H9 (cell line): ENCODE results near the gene ATP6V0A1. TPM values are rescaled to one million over a fixed set of nuclear protein-coding genes. Genes with fewer than 3 reads are reported as not detected.

Experiments
- DNase-seq: peaks from one replicate; pipeline ENCODE4 v3.0.0-alpha.2; 2017
- H2AFZ ChIP-seq: one replicate; pipeline ENCODE4 v1.6.1; 2013; ENCODE audit warnings: mild to moderate bottlenecking, low read length, control low read depth, moderate library complexity
- H2AK5ac ChIP-seq: 2 replicates; pipeline ENCODE4 v1.6.1; 2013; ENCODE audit warnings: low read length, control low read depth, mixed read lengths; ENCODE audit not compliant: insufficient read length
- H2BK120ac ChIP-seq: one replicate; pipeline ENCODE4 v1.6.1; 2013; ENCODE audit warnings: low read depth, mild to moderate bottlenecking, low read length, control low read depth, inconsistent platforms; ENCODE audit not compliant: poor library complexity, severe bottlenecking
- H2BK12ac ChIP-seq: 2 replicates; pipeline ENCODE4 v1.6.1; 2013; ENCODE audit warnings: low read length, control low read depth, mixed read lengths, low read depth; ENCODE audit not compliant: insufficient read length
- H2BK15ac ChIP-seq: 2 replicates; pipeline ENCODE4 v1.6.1; 2013; ENCODE audit warnings: low read depth, low read length, control low read depth
- H2BK20ac ChIP-seq: one replicate; pipeline ENCODE4 v1.6.1; 2013; ENCODE audit warnings: low read depth, mild to moderate bottlenecking, low read length, control low read depth, inconsistent platforms; ENCODE audit not compliant: poor library complexity, severe bottlenecking
- H2BK5ac ChIP-seq: 2 replicates; pipeline ENCODE4 v1.6.1; 2013; ENCODE audit warnings: low read length, control low read depth, mixed read lengths; ENCODE audit not compliant: insufficient read length
- H3K14ac ChIP-seq: 2 replicates; pipeline ENCODE4 v1.6.1; 2013; ENCODE audit warnings: low read length, control low read depth; ENCODE audit not compliant: insufficient read depth
- H3K18ac ChIP-seq: 2 replicates; pipeline ENCODE4 v1.6.1; 2013; ENCODE audit warnings: low read depth, mild to moderate bottlenecking, mixed read lengths, low read length, control low read depth; ENCODE audit not compliant: insufficient read length
- H3K23ac ChIP-seq: 2 replicates; pipeline ENCODE4 v1.6.1; 2013; ENCODE audit warnings: low read length, control low read depth, mixed read lengths, low read depth; ENCODE audit not compliant: insufficient read length
- H3K23me2 ChIP-seq: 2 replicates; pipeline ENCODE4 v1.6.1; 2013; ENCODE audit warnings: low read depth, mild to moderate bottlenecking, mixed read lengths, low read length, control low read depth; ENCODE audit not compliant: insufficient read length, poor library complexity, severe bottlenecking
- H3K27ac ChIP-seq: 2 replicates; pipeline ENCODE4 v1.5.1; 2013; ENCODE audit warnings: low read length, control low read depth, mixed read lengths, low read depth; ENCODE audit not compliant: insufficient read length
- H3K27me3 ChIP-seq: 2 replicates; pipeline ENCODE4 v1.6.1; 2013; ENCODE audit warnings: low read length, control low read depth, inconsistent platforms; ENCODE audit not compliant: insufficient read depth
- H3K4ac ChIP-seq: 2 replicates; pipeline ENCODE4 v1.6.1; 2013; ENCODE audit warnings: low read depth, mild to moderate bottlenecking, control low read depth, inconsistent platforms, low read length, moderate library complexity
- H3K4me1 ChIP-seq: 2 replicates; pipeline ENCODE4 v1.6.1; 2013; ENCODE audit warnings: low read length, control low read depth, inconsistent platforms; ENCODE audit not compliant: insufficient read depth
- H3K4me2 ChIP-seq: 2 replicates; pipeline ENCODE4 v1.6.1; 2013; ENCODE audit warnings: low read length, control low read depth, mixed read lengths; ENCODE audit not compliant: insufficient read length, insufficient read depth
- H3K56ac ChIP-seq: 2 replicates; pipeline ENCODE4 v1.6.1; 2013; ENCODE audit warnings: low read depth, mild to moderate bottlenecking, mixed read lengths, low read length, control low read depth; ENCODE audit not compliant: insufficient read length
- H3K79me1 ChIP-seq: 2 replicates; pipeline ENCODE4 v1.6.1; 2013; ENCODE audit warnings: low read depth, mild to moderate bottlenecking, moderate library complexity, low read length, control low read depth, inconsistent platforms; ENCODE audit not compliant: insufficient read depth, poor library complexity, severe bottlenecking
- H3K79me2 ChIP-seq: 2 replicates; pipeline ENCODE4 v1.6.1; 2013; ENCODE audit warnings: low read length, control low read depth, inconsistent platforms; ENCODE audit not compliant: insufficient read depth
- H3K9ac ChIP-seq: 2 replicates; pipeline ENCODE4 v1.6.1; 2013; ENCODE audit warnings: low read length, control low read depth, mixed read lengths; ENCODE audit not compliant: insufficient read length; ENCODE audit errors: extremely low read depth
- H3K9me3 ChIP-seq: one replicate; pipeline ENCODE4 v1.6.1; 2013; ENCODE audit warnings: low read depth, low read length, inconsistent platforms; ENCODE audit not compliant: control insufficient read depth
- H3T11ph ChIP-seq: one replicate; pipeline ENCODE4 v1.6.1; 2013; ENCODE audit warnings: mild to moderate bottlenecking, low read length, control low read depth, inconsistent platforms
- H4K20me1 ChIP-seq: one replicate; pipeline ENCODE4 v1.6.1; 2013; ENCODE audit not compliant: control insufficient read depth, insufficient read length, insufficient read depth
- H4K5ac ChIP-seq: 2 replicates; pipeline ENCODE4 v1.6.1; 2013; ENCODE audit warnings: low read depth, mild to moderate bottlenecking, mixed read lengths, low read length, control low read depth; ENCODE audit not compliant: insufficient read length
- H4K8ac ChIP-seq: replicated peaks from 2 replicates; pipeline ENCODE4 v1.6.1; 2013; ENCODE audit warnings: low read length, control low read depth, mixed read lengths, low read depth; ENCODE audit not compliant: insufficient read length
- H4K91ac ChIP-seq: 2 replicates; pipeline ENCODE4 v1.6.1; 2013; ENCODE audit warnings: low read depth, mild to moderate bottlenecking, moderate library complexity, mixed read lengths, low read length, control low read depth; ENCODE audit not compliant: insufficient read length
- H3K27ac Mint-ChIP-seq, 3 experiments: 2 replicates in 2 of 3; 3 replicates in 1 of 3; pipeline ENCODE4 v1.8.0; 2020 to 2021; ENCODE audit warnings: mixed read lengths in 3 of 3, mild to moderate bottlenecking in 1 of 3, moderate library complexity in 1 of 3
- H3K27me3 Mint-ChIP-seq: 2 replicates; pipeline ENCODE4 v1.8.0; 2021; ENCODE audit warnings: low read depth, mild to moderate bottlenecking, moderate library complexity, mixed read lengths
- H3K36me3 Mint-ChIP-seq, 3 experiments: 2 replicates in 2 of 3; 3 replicates in 1 of 3; pipeline ENCODE4 v1.8.0; 2020 to 2021; ENCODE audit warnings: low read depth in 3 of 3, mixed read lengths in 3 of 3; ENCODE audit not compliant: insufficient read depth in 1 of 3
- H3K4me1 Mint-ChIP-seq, 2 experiments: 2 replicates each; pipeline ENCODE4 v1.8.0; 2020; ENCODE audit warnings: mixed read lengths in 2 of 2
- H3K4me3 Mint-ChIP-seq, 2 experiments: 2 replicates in 1 of 2; 3 replicates in 1 of 2; pipeline ENCODE4 v1.8.0; 2020 to 2021; ENCODE audit warnings: mild to moderate bottlenecking in 2 of 2, mixed read lengths in 2 of 2, moderate library complexity in 1 of 2
- H3K9me3 Mint-ChIP-seq, 2 experiments: 2 replicates in 1 of 2; 3 replicates in 1 of 2; pipeline ENCODE4 v1.8.0; 2020; ENCODE audit warnings: mild to moderate bottlenecking in 2 of 2, mixed read lengths in 2 of 2, moderate library complexity in 1 of 2
- CTCF ChIP-seq: fragments of 200-600 bp; sonication (generic); conservative IDR thresholded peaks from 3 replicates; pipeline ENCODE4 v1.8.0; 2021; ENCODE audit warnings: antibody characterized with exemption, mild to moderate bottlenecking
- WGBS: extraction: QIAGEN DNeasy Blood & Tissue Kit; methylation state at CpG from one replicate; pipeline ENCODE4 v1.1.7; 2013; ENCODE audit warnings: missing lambda C conversion rate, low lambda C conversion rate, mixed read lengths; ENCODE audit not compliant: insufficient read length; ENCODE audit errors: extremely low coverage; 5-methylcytosine and 5-hydroxymethylcytosine counted together
- total RNA-seq: library from RNA; stranded (reverse); gene quantifications from 2 replicates; pipeline ENCODE4 v1.2.1, GENCODE V29; 2021

The ATP6V0A1 gene
- total RNA-seq, 1 experiment from 2014 or later = 54.1 TPM

GRCh38 chr17:42517516-42517915 is 58.8 kb downstream of the ATP6V0A1 start:
- no peak overlapping the region for H2BK120ac ChIP-seq
- H3K79me1 ChIP-seq = no peaks in the 10 kb centered on the region
- Mint-ChIP-seq H3K4me1 (peaks cover 25 to 40% of the 10 kb centered on the region in 2 experiments), H3K36me3 (peaks cover 0 to 42% (median 31%) of the 10 kb centered on the region in 3 experiments; a peak in 4 of 7 replicates), H3K27ac (no peak overlapping the region), H3K27me3 (peaks cover 8% of the 10 kb centered on the region), H3K9me3 (no peaks in the 10 kb centered on the region), H3K4me3 (peak overlapping the region in 1 of 2 experiments; percentile 6; a peak in 1 of 5 replicates)
- H2BK20ac ChIP-seq = no peak overlapping the region
- no peak overlapping the region for H3K56ac ChIP-seq
- H3K4ac ChIP-seq = no peak overlapping the region
- no peak overlapping the region for H2AFZ ChIP-seq
- DNase-seq = peak; percentile 86
- H2AK5ac ChIP-seq = no peak overlapping the region
- no CpG with 5 or more reads among the region's 9 CpGs for WGBS
- peaks cover 2% of the 10 kb centered on the region; the same call in 1 of the 2 replicates for H3K27me3 ChIP-seq
- no peak overlapping the region for H3K27ac ChIP-seq
- no peaks in the 10 kb centered on the region for H4K20me1 ChIP-seq
- H2BK5ac ChIP-seq = no peak overlapping the region
- peaks cover 11% of the 10 kb centered on the region; the same call in 1 of the 2 replicates for H3K4me1 ChIP-seq
- H3K14ac ChIP-seq = no peak overlapping the region
- H2BK12ac ChIP-seq = no peak overlapping the region
- no peak overlapping the region for H2BK15ac ChIP-seq
- no peak overlapping the region for H3K18ac ChIP-seq
- no peak overlapping the region for H3K9ac ChIP-seq
- no peak overlapping the region for H4K5ac ChIP-seq
- no peak overlapping the region for H4K91ac ChIP-seq
- no peaks in the 10 kb centered on the region for H3K23me2 ChIP-seq
- no peaks in the 10 kb centered on the region for H3K9me3 ChIP-seq
- H4K8ac ChIP-seq = no peak overlapping the region
- H3T11ph ChIP-seq = no peak overlapping the region
- H3K23ac ChIP-seq = no peak overlapping the region
- H3K4me2 ChIP-seq = no peak overlapping the region
- no peaks in the 10 kb centered on the region for H3K79me2 ChIP-seq
- TF ChIP-seq CTCF = peak; percentile 97
